GM21423 (cell line): ENCODE data around the gene CCDC148.
"Not testable (repeated sequence)": the region's sequence is repeated elsewhere in the genome, so short reads cannot be mapped to it uniquely, and the experiment has no call there.

Source experiments
- ATAC-seq: cut with Tn5 transposase; IDR thresholded peaks from one replicate; pipeline ENCODE4 v1.9.1; 2021; ENCODE audit warnings: mild to moderate bottlenecking, moderate library complexity; ENCODE audit not compliant: unreplicated experiment

The CCDC148 gene

GRCh38 chr2:158223066-158223465 is 233.5 kb downstream of the CCDC148 start:
- ATAC-seq, result not testable (repeated sequence)

- no peak for ATAC-seq
Measured at GRCh38 chr2:158221063-158222020, 235.2 kb downstream of the CCDC148 start.

GRCh38 chr2:158217593-158217992 is 239.0 kb downstream of the CCDC148 start:
- ATAC-seq, result no peak

- peak; percentile 96 for ATAC-seq
Measured at GRCh38 chr2:158214431-158214830, 242.1 kb downstream of the CCDC148 start.

GRCh38 chr2:158213773-158214172 is 242.8 kb downstream of the CCDC148 start:
- ATAC-seq, result no peak

GRCh38 chr2:158212301-158212700 is 244.3 kb downstream of the CCDC148 start:
- no peak for ATAC-seq

- ATAC-seq, result no peak
Measured at GRCh38 chr2:158211502-158211901, 245.1 kb downstream of the CCDC148 start.

- no peak for ATAC-seq
Measured at GRCh38 chr2:158207354-158207753, 249.2 kb downstream of the CCDC148 start.

GRCh38 chr2:158205215-158205614 is 251.3 kb downstream of the CCDC148 start:
- no peak for ATAC-seq

GRCh38 chr2:158204741-158205165 is 251.8 kb downstream of the CCDC148 start:
- ATAC-seq, result no peak

- ATAC-seq, result no peak
Measured at GRCh38 chr2:158202161-158202815, 254.3 kb downstream of the CCDC148 start.

- ATAC-seq, result no peak
Measured at GRCh38 chr2:158199928-158200650, 256.5 kb downstream of the CCDC148 start.

GRCh38 chr2:158197940-158198339 is 258.6 kb downstream of the CCDC148 start:
- no peak for ATAC-seq

- no peak for ATAC-seq
Measured at GRCh38 chr2:158194229-158194628, 262.3 kb downstream of the CCDC148 start.

GRCh38 chr2:158192515-158193443 is 263.8 kb downstream of the CCDC148 start:
- no peak for ATAC-seq

- peak; percentile 89 for ATAC-seq
Measured at GRCh38 chr2:158191076-158191895, 265.3 kb downstream of the CCDC148 start.

- ATAC-seq, result peak; percentile 52
Measured at GRCh38 chr2:158189526-158189925, 267.0 kb downstream of the CCDC148 start.

GRCh38 chr2:158187908-158188307 is 268.6 kb downstream of the CCDC148 start:
- ATAC-seq, result no peak
